Astrocyte (in vitro differentiated cells and primary cell): ENCODE results near the gene TSPAN14. TPM values are rescaled to one million over a fixed set of nuclear protein-coding genes. Genes with fewer than 3 reads are reported as not detected.

Source experiments
- DNase-seq: peaks from one replicate; pipeline ENCODE4 v3.0.0-alpha.2; 2010; ENCODE audit warnings: low read depth
- FAIRE-seq: peaks from 2 replicates; lab custom pipeline; 2011; peaks lifted over from hg19 to GRCh38; lab: Jason Lieb, UNC
- H2AFZ ChIP-seq: 2 replicates; pipeline ENCODE4 v1.6.0; 2012; ENCODE audit warnings: low read depth, low read length, inconsistent platforms
- H3K27ac ChIP-seq: 2 replicates; pipeline ENCODE4 v1.5.1; 2011; ENCODE audit warnings: low read depth, low read length, inconsistent platforms
- H3K27me3 ChIP-seq: 2 replicates; pipeline ENCODE4 v1.6.0; 2011; ENCODE audit warnings: low read length, inconsistent platforms; ENCODE audit not compliant: insufficient read depth
- H3K36me3 ChIP-seq: 2 replicates; pipeline ENCODE4 v1.5.1; 2011; ENCODE audit warnings: low read length, inconsistent platforms; ENCODE audit not compliant: insufficient read depth
- H3K4me1 ChIP-seq: 2 replicates; pipeline ENCODE4 v1.5.1; 2011; ENCODE audit warnings: low read length, inconsistent platforms; ENCODE audit not compliant: insufficient read depth
- H3K4me2 ChIP-seq: 2 replicates; pipeline ENCODE4 v1.6.0; 2012; ENCODE audit warnings: low read length, inconsistent platforms
- H3K4me3 ChIP-seq: 2 replicates; pipeline ENCODE4 v1.5.1; 2011; ENCODE audit warnings: low read depth, mild to moderate bottlenecking, low read length, inconsistent platforms; ENCODE audit not compliant: insufficient read depth
- H3K79me2 ChIP-seq: 2 replicates; pipeline ENCODE4 v1.6.0; 2012; ENCODE audit warnings: mild to moderate bottlenecking, low read length, inconsistent platforms; ENCODE audit not compliant: insufficient read depth
- H3K9ac ChIP-seq: 2 replicates; pipeline ENCODE4 v1.6.0; 2012; ENCODE audit warnings: mild to moderate bottlenecking, low read length, inconsistent platforms
- H3K9me3 ChIP-seq: 2 replicates; pipeline ENCODE4 v1.5.1; 2012; ENCODE audit warnings: low read depth, mild to moderate bottlenecking, low read length, inconsistent platforms; ENCODE audit not compliant: insufficient read depth
- H4K20me1 ChIP-seq: 2 replicates; pipeline ENCODE4 v1.6.0; 2012; ENCODE audit warnings: low read length, inconsistent platforms; ENCODE audit not compliant: insufficient read depth
- H3K27ac Mint-ChIP-seq: one replicate; pipeline ENCODE4 v1.8.0; 2021; ENCODE audit warnings: mild to moderate bottlenecking, mixed read lengths; ENCODE audit not compliant: unreplicated experiment
- H3K27me3 Mint-ChIP-seq: one replicate; pipeline ENCODE4 v1.8.0; 2021; ENCODE audit warnings: low read depth, mixed read lengths; ENCODE audit not compliant: unreplicated experiment
- H3K36me3 Mint-ChIP-seq: one replicate; pipeline ENCODE4 v1.8.0; 2021; ENCODE audit warnings: low read depth, mixed read lengths; ENCODE audit not compliant: unreplicated experiment
- H3K4me1 Mint-ChIP-seq: one replicate; pipeline ENCODE4 v1.8.0; 2021; ENCODE audit warnings: low read depth, mixed read lengths; ENCODE audit not compliant: unreplicated experiment
- H3K4me3 Mint-ChIP-seq: one replicate; pipeline ENCODE4 v1.8.0; 2021; ENCODE audit warnings: mild to moderate bottlenecking, moderate library complexity, mixed read lengths; ENCODE audit not compliant: unreplicated experiment
- H3K9me3 Mint-ChIP-seq: one replicate; pipeline ENCODE4 v1.8.0; 2021; ENCODE audit warnings: mild to moderate bottlenecking, mixed read lengths; ENCODE audit not compliant: unreplicated experiment
- CTCF ChIP-seq: IDR thresholded peaks from 2 replicates; pipeline ENCODE4 v1.5.1; 2011; ENCODE audit warnings: low read depth, mild to moderate bottlenecking, inconsistent platforms, low read length, moderate library complexity; ENCODE audit not compliant: insufficient read depth
- EZH2 ChIP-seq: IDR thresholded peaks from 2 replicates; pipeline ENCODE4 v1.6.1; 2012; ENCODE audit warnings: mild to moderate bottlenecking, low read length, inconsistent platforms; ENCODE audit not compliant: insufficient read depth
- total RNA-seq: library from RNA; stranded (reverse); gene quantifications from 2 replicates; pipeline ENCODE4 v1.2.1, GENCODE V29; 2021

Gene TSPAN14
- total RNA-seq, 1 donor from 2014 or later: 140 TPM

DNA sequence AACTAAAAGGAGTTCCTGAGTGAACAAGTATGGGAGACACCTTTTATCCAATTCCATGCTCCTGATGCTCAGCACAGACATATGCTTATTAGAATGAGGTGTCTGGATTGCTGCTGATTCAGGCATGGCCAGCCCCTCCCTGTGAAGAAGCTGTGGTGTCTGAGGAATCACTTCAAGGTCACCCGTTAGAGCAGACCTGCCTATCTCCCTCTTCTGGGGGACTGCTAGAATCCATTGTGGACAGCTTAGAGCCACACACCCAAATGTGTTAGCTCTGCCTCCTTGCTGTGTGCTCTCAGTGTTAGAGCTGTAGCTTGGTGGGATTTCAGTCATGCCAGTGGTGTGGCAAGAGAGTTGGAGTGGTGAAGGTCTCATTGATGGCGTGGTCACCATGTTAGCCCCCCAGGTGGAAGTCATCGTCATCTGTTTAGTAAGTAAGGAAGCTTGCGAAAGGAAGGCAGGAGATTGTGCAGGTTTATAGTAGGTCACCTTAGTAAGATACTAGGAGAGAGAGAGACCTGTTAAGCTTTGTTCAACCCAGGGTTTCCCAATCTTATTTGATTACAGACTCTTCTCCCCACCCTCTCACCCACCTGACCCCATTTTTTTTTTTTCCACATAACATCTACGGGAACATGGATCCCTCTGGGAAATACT is 32.9 kb upstream of the TSPAN14 start:
- no peaks in the 10 kb centered on the region for H3K79me2 ChIP-seq
- no peaks in the 10 kb centered on the region for H3K27me3 Mint-ChIP-seq
- H3K4me1 Mint-ChIP-seq: peaks cover 15% of the 10 kb centered on the region
- H3K27me3 ChIP-seq: no peaks in the 10 kb centered on the region
- H3K4me1 ChIP-seq: no peaks in the 10 kb centered on the region
- no peak overlapping the region for H3K9ac ChIP-seq
- no peak overlapping the region for H3K4me3 ChIP-seq
- H2AFZ ChIP-seq: no peak overlapping the region
- TF ChIP-seq CTCF (no peak), EZH2 (no peak)
- FAIRE-seq (no peak), DNase-seq (no peak)
- no peaks in the 10 kb centered on the region for H3K36me3 ChIP-seq
- H3K27ac Mint-ChIP-seq: no peak overlapping the region
- H3K4me3 Mint-ChIP-seq: no peak overlapping the region
- H3K9me3 ChIP-seq: no peaks in the 10 kb centered on the region
- no peaks in the 10 kb centered on the region for H4K20me1 ChIP-seq
- no peaks in the 10 kb centered on the region for H3K9me3 Mint-ChIP-seq
- H3K27ac ChIP-seq: no peak overlapping the region
- no peaks in the 10 kb centered on the region for H3K36me3 Mint-ChIP-seq
- H3K4me2 ChIP-seq: no peak overlapping the region

- no peak overlapping the region for H3K27ac Mint-ChIP-seq
- H3K9me3 Mint-ChIP-seq: no peaks in the 10 kb centered on the region
- no peak for DNase-seq
Observed at GRCh38 chr10:80421707-80422536, 32.2 kb upstream of the TSPAN14 start.

More at GRCh38 chr10:80421707-80422536, 32.2 kb upstream of the TSPAN14 start:
- no peak overlapping the region for H3K9ac ChIP-seq
- H3K27me3 ChIP-seq: no peaks in the 10 kb centered on the region
- Mint-ChIP-seq H3K4me3 (no peak overlapping the region), H3K4me1 (peaks cover 9% of the 10 kb centered on the region), H3K27me3 (no peaks in the 10 kb centered on the region), H3K36me3 (no peaks in the 10 kb centered on the region)
- no peak for TF ChIP-seq EZH2
- no peak for TF ChIP-seq CTCF
- no peaks in the 10 kb centered on the region for H3K79me2 ChIP-seq
- H2AFZ ChIP-seq: no peak overlapping the region
- no peaks in the 10 kb centered on the region for H3K9me3 ChIP-seq
- no peak overlapping the region for H3K27ac ChIP-seq
- FAIRE-seq: no peak
- no peak overlapping the region for H3K4me2 ChIP-seq
- H3K4me3 ChIP-seq: no peak overlapping the region
- H3K4me1 ChIP-seq: no peaks in the 10 kb centered on the region
- H3K36me3 ChIP-seq: no peaks in the 10 kb centered on the region
- no peaks in the 10 kb centered on the region for H4K20me1 ChIP-seq
